Stimulated activated naive CD8-positive, alpha-beta T cell treated with anti-CD3 and anti-CD28 coated beads, Interleukin-15, Interleukin-2, amounts not matched to agents 100 ng/mL and 50 ng/mL, for 24 hours (primary cell): ENCODE results near the gene MSI2.

Experiments
- H3K27ac Mint-ChIP-seq: one replicate; pipeline ENCODE4 v1.8.0; 2021; ENCODE audit warnings: mild to moderate bottlenecking, mixed read lengths
- H3K27me3 Mint-ChIP-seq: one replicate; pipeline ENCODE4 v1.8.0; 2021; ENCODE audit warnings: mixed read lengths
- H3K36me3 Mint-ChIP-seq: one replicate; pipeline ENCODE4 v1.8.0; 2021; ENCODE audit warnings: low read depth, mixed read lengths
- H3K4me1 Mint-ChIP-seq: one replicate; pipeline ENCODE4 v1.8.0; 2021; ENCODE audit warnings: low read depth, mixed read lengths
- H3K4me3 Mint-ChIP-seq: one replicate; pipeline ENCODE4 v1.8.0; 2021; ENCODE audit warnings: mild to moderate bottlenecking, mixed read lengths
- H3K9me3 Mint-ChIP-seq: one replicate; pipeline ENCODE4 v1.8.0; 2021; ENCODE audit warnings: mixed read lengths

Gene MSI2

GRCh38 chr17:57257195-57257894 lies 1.0 kb downstream of the MSI2 start:
- peak overlapping the region; percentile 92 for H3K27ac Mint-ChIP-seq
- H3K9me3 Mint-ChIP-seq, result no peaks in the 10 kb centered on the region
- H3K36me3 Mint-ChIP-seq, result peaks cover 40% of the 10 kb centered on the region
- H3K27me3 Mint-ChIP-seq, result peaks cover 7% of the 10 kb centered on the region
- H3K4me1 Mint-ChIP-seq, result peaks cover 58% of the 10 kb centered on the region
- peak overlapping the region; percentile 96 for H3K4me3 Mint-ChIP-seq

- peaks cover 66% of the 10 kb centered on the region for H3K4me1 Mint-ChIP-seq
- H3K9me3 Mint-ChIP-seq, result no peaks in the 10 kb centered on the region
- H3K36me3 Mint-ChIP-seq, result peaks cover 49% of the 10 kb centered on the region
- H3K27ac Mint-ChIP-seq, result peak overlapping the region; percentile 92
- peak overlapping the region; percentile 96 for H3K4me3 Mint-ChIP-seq
- peaks cover 7% of the 10 kb centered on the region for H3K27me3 Mint-ChIP-seq
Observed at GRCh38 chr17:57257895-57258851, 1.9 kb downstream of the MSI2 start.

- Mint-ChIP-seq H3K4me1 (peaks cover 73% of the 10 kb centered on the region), H3K9me3 (no peaks in the 10 kb centered on the region), H3K4me3 (peak overlapping the region; percentile 96), H3K36me3 (peaks cover 59% of the 10 kb centered on the region), H3K27ac (peak overlapping the region; percentile 92), H3K27me3 (peaks cover 7% of the 10 kb centered on the region)
Observed at GRCh38 chr17:57259306-57259705, 3.0 kb downstream of the MSI2 start.

GRCh38 chr17:57259817-57260216 lies 3.5 kb downstream of the MSI2 start:
- Mint-ChIP-seq H3K27me3 (peaks cover 7% of the 10 kb centered on the region), H3K4me3 (peak overlapping the region; percentile 96), H3K36me3 (peaks cover 59% of the 10 kb centered on the region), H3K27ac (peak overlapping the region; percentile 68), H3K4me1 (peaks cover 73% of the 10 kb centered on the region), H3K9me3 (no peaks in the 10 kb centered on the region)

- Mint-ChIP-seq H3K27ac (peak overlapping the region; percentile 68), H3K4me1 (peaks cover 69% of the 10 kb centered on the region), H3K4me3 (peak overlapping the region; percentile 96), H3K36me3 (peaks cover 64% of the 10 kb centered on the region), H3K9me3 (no peaks in the 10 kb centered on the region), H3K27me3 (peaks cover 1% of the 10 kb centered on the region)
Observed at GRCh38 chr17:57260325-57261083, 4.2 kb downstream of the MSI2 start.

- H3K36me3 Mint-ChIP-seq, result peaks cover 68% of the 10 kb centered on the region
- H3K4me1 Mint-ChIP-seq, result peaks cover 66% of the 10 kb centered on the region
- peak overlapping the region; percentile 10 for H3K27ac Mint-ChIP-seq
- H3K4me3 Mint-ChIP-seq, result peak overlapping the region; percentile 49
- no peaks in the 10 kb centered on the region for H3K27me3 Mint-ChIP-seq
- H3K9me3 Mint-ChIP-seq, result no peaks in the 10 kb centered on the region
Observed at GRCh38 chr17:57261084-57261461, 4.8 kb downstream of the MSI2 start.

- Mint-ChIP-seq H3K27me3 (no peaks in the 10 kb centered on the region), H3K4me1 (peaks cover 66% of the 10 kb centered on the region), H3K27ac (no peak overlapping the region)
Observed at GRCh38 chr17:57262557-57262956, 6.2 kb downstream of the MSI2 start.

GRCh38 chr17:57264250-57264649 lies 7.9 kb downstream of the MSI2 start:
- H3K4me1 Mint-ChIP-seq, result peaks cover 49% of the 10 kb centered on the region

More at GRCh38 chr17:57262557-57262956, 6.2 kb downstream of the MSI2 start:
- H3K36me3 Mint-ChIP-seq, result peaks cover 79% of the 10 kb centered on the region
- H3K9me3 Mint-ChIP-seq, result no peaks in the 10 kb centered on the region
- H3K4me3 Mint-ChIP-seq, result no peak overlapping the region

GRCh38 chr17:57264776-57265175 lies 8.5 kb downstream of the MSI2 start:
- no peak overlapping the region for H3K4me3 Mint-ChIP-seq
- H3K27me3 Mint-ChIP-seq, result no peaks in the 10 kb centered on the region
- H3K4me1 Mint-ChIP-seq, result peaks cover 44% of the 10 kb centered on the region
- H3K9me3 Mint-ChIP-seq, result no peaks in the 10 kb centered on the region
- H3K36me3 Mint-ChIP-seq, result peaks cover 81% of the 10 kb centered on the region
- no peak overlapping the region for H3K27ac Mint-ChIP-seq

More at GRCh38 chr17:57264250-57264649, 7.9 kb downstream of the MSI2 start:
- Mint-ChIP-seq H3K36me3 (peaks cover 79% of the 10 kb centered on the region), H3K27ac (no peak overlapping the region), H3K27me3 (no peaks in the 10 kb centered on the region), H3K4me3 (no peak overlapping the region), H3K9me3 (no peaks in the 10 kb centered on the region)

GRCh38 chr17:57266902-57267311 lies 10.6 kb downstream of the MSI2 start:
- Mint-ChIP-seq H3K4me1 (peaks cover 27% of the 10 kb centered on the region), H3K4me3 (no peak overlapping the region), H3K9me3 (no peaks in the 10 kb centered on the region), H3K36me3 (peaks cover 75% of the 10 kb centered on the region), H3K27me3 (no peaks in the 10 kb centered on the region), H3K27ac (no peak overlapping the region)

GRCh38 chr17:57268181-57268580 lies 11.9 kb downstream of the MSI2 start:
- Mint-ChIP-seq H3K27ac (no peak overlapping the region), H3K4me1 (peaks cover 15% of the 10 kb centered on the region), H3K36me3 (peaks cover 73% of the 10 kb centered on the region), H3K4me3 (no peak overlapping the region), H3K9me3 (no peaks in the 10 kb centered on the region), H3K27me3 (no peaks in the 10 kb centered on the region)

- Mint-ChIP-seq H3K4me3 (no peak overlapping the region), H3K27ac (no peak overlapping the region), H3K9me3 (no peaks in the 10 kb centered on the region), H3K4me1 (peaks cover 9% of the 10 kb centered on the region), H3K36me3 (peaks cover 69% of the 10 kb centered on the region), H3K27me3 (no peaks in the 10 kb centered on the region)
Observed at GRCh38 chr17:57269052-57269451, 12.7 kb downstream of the MSI2 start.

- H3K9me3 Mint-ChIP-seq, result no peaks in the 10 kb centered on the region
- H3K27me3 Mint-ChIP-seq, result no peaks in the 10 kb centered on the region
- H3K4me3 Mint-ChIP-seq, result no peak overlapping the region
- peaks cover 75% of the 10 kb centered on the region for H3K36me3 Mint-ChIP-seq
- H3K4me1 Mint-ChIP-seq, result peaks cover 10% of the 10 kb centered on the region
- peak overlapping the region; percentile 36 for H3K27ac Mint-ChIP-seq
Observed at GRCh38 chr17:57269598-57270255, 13.4 kb downstream of the MSI2 start.

GRCh38 chr17:57270801-57271245 lies 14.5 kb downstream of the MSI2 start:
- Mint-ChIP-seq H3K4me3 (no peak overlapping the region), H3K27ac (no peak overlapping the region), H3K36me3 (peaks cover 78% of the 10 kb centered on the region), H3K4me1 (peaks cover 17% of the 10 kb centered on the region), H3K9me3 (no peaks in the 10 kb centered on the region), H3K27me3 (no peaks in the 10 kb centered on the region)
